DND-41 (cell line): ENCODE data around the gene SOX8.

Source experiments
- EZH2 ChIP-seq: IDR thresholded peaks from 3 replicates; pipeline ENCODE4 v1.6.1; 2012; ENCODE audit warnings: borderline replicate concordance, low read depth, mild to moderate bottlenecking, moderate library complexity, low read length, inconsistent platforms; ENCODE audit not compliant: severe bottlenecking
- TF ChIP-seq, protein P1 (sequence below): IDR thresholded peaks from 2 replicates; pipeline ENCODE4 v1.5.1; 2012; ENCODE audit warnings: borderline replicate concordance, low read length, moderate library complexity, mild to moderate bottlenecking; ENCODE audit not compliant: poor library complexity, severe bottlenecking; ENCODE audit errors: extremely low read depth

DNA sequence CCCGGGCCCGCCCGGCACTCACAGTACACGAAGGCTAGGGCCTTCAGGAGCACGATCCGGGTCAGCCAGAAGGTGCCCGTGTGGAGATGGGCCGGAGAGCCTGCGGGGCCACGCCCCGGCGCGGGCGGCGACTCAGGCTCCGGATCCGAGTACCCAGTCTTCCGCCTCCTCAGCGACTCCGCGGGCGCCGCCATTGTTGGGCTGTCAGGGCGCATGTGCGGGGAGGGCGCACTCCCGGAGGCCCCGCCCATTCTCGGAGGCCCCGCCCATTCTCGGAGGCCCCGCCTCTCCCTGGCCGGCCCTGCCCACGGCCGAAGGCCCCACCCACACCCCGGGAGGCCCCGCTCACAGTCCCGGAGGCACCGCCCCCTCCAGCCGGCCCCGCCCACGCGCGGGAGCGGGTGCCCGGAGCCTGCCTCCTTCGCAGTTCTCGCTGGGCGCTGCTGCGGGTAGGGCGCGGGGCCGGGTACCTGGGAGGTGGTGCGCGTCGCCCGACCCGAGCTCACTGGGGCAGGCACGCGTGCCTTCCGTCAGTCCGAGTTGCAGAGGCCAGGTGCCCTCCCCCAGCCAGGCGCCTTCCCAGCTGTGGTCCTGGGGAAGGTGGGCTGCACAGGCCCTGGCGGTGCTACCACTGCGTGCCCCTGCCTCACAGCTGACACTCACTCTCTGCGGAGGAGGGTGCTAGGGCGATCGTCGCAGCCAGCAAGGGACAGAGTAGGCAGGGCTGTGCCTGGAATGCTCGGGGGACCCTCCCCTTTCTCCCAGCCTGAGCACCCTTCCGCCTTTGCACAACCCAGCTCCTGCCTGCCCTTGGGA, 10.6 kb upstream of the SOX8 start, which contains the start of gene LMF1:
- TF ChIP-seq, protein P1, sequence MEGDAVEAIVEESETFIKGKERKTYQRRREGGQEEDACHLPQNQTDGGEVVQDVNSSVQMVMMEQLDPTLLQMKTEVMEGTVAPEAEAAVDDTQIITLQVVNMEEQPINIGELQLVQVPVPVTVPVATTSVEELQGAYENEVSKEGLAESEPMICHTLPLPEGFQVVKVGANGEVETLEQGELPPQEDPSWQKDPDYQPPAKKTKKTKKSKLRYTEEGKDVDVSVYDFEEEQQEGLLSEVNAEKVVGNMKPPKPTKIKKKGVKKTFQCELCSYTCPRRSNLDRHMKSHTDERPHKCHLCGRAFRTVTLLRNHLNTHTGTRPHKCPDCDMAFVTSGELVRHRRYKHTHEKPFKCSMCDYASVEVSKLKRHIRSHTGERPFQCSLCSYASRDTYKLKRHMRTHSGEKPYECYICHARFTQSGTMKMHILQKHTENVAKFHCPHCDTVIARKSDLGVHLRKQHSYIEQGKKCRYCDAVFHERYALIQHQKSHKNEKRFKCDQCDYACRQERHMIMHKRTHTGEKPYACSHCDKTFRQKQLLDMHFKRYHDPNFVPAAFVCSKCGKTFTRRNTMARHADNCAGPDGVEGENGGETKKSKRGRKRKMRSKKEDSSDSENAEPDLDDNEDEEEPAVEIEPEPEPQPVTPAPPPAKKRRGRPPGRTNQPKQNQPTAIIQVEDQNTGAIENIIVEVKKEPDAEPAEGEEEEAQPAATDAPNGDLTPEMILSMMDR, result no peak
- TF ChIP-seq EZH2, result no peak
